ENCODE measurements around the gene APLNR. TPM values are rescaled to one million over a fixed set of nuclear protein-coding genes. Genes with fewer than 3 reads are reported as not detected.

Gene APLNR
- polyA plus RNA-seq, 2 of the 4 experiments (the other 2 are of a cell fraction), result 0.08 to 0.14 TPM

- ATAC-seq (peak in 1 of 2 experiments; percentile 30; a peak in 3 of 6 replicates), FAIRE-seq (no peak), DNase-seq (ENCODE audit: low read depth in 1 of 2, low spot score in 1 of 2) (no peak)
- CTCF ChIA-PET, result interaction anchor here (4.4 to 5.8 kb wide), 2 partner anchors 8 to 401 kb away, joined by 38 to 55 read pairs; no protein-coding TSS in a partner anchor
- Histone ChIP-seq H3K4me2 (no peak overlapping the region), H3K27ac (peak overlapping the region; percentile 13 to 64; a peak in 5 of 6 replicates), H3K4me3 (no peak overlapping the region), H3K9me3 (no peaks in the 10 kb centered on the region), H3K4me1 (peaks cover 15% of the 10 kb centered on the region; the same call in 2 of the 3 replicates)
- POLR2A ChIA-PET, result no interaction called here
- WGBS (ENCODE audit: missing lambda C conversion rate), result 57% methylated on average over 2 of the region's 2 CpGs
- TF ChIP-seq CHD4 (IDR thresholded peaks at IDR 0.05; ENCODE audit: borderline replicate concordance) (no peak), REST (IDR thresholded peaks at IDR 0.05) (no peak), HOXB5 (CRISPR knock-in tag; IDR thresholded peaks at IDR 0.05) (no peak), RCOR1 (IDR thresholded peaks at IDR 0.05; ENCODE audit: low read depth, low read length) (no peak), RFX5 (IDR thresholded peaks at IDR 0.05) (no peak), ATOH8 (CRISPR knock-in tag; IDR thresholded peaks at IDR 0.05; ENCODE audit: low read depth) (no peak), USF2 (IDR thresholded peaks at IDR 0.05) (no peak), MYC (IDR thresholded peaks at IDR 0.05; ENCODE audit: borderline replicate concordance, low read length) (no peak), ZC3H11A (IDR thresholded peaks at IDR 0.05) (no peak), PBX3 (IDR thresholded peaks at IDR 0.05) (no peak), KDM1A (IDR thresholded peaks at IDR 0.05; ENCODE audit: low read depth) (no peak), ESRRA (IDR thresholded peaks at IDR 0.05; ENCODE audit: borderline replicate concordance, low read length) (no peak), BHLHE40 (IDR thresholded peaks at IDR 0.05; ENCODE audit: low read depth, low read length) (no peak), FOSB (CRISPR knock-in tag; IDR thresholded peaks at IDR 0.05) (no peak), HDAC2 (IDR thresholded peaks at IDR 0.05) (no peak), EHF (CRISPR knock-in tag; IDR thresholded peaks at IDR 0.05) (no peak), HOXB13 (CRISPR knock-in tag; IDR thresholded peaks at IDR 0.05; ENCODE audit: low read depth) (no peak), SMC3 (IDR thresholded peaks at IDR 0.05) (no peak)
Observed at GRCh38 chr11:57241353-57241972, 4.4 kb upstream of the APLNR start.

- no peak overlapping the region for H3K4me2 ChIP-seq
- ChIA-PET POLR2A (no interaction called here), CTCF (interaction anchor here (1.0 to 5.8 kb wide), 3 partner anchors 9 to 400 kb away, joined by 4 to 55 read pairs (median 38); no protein-coding TSS in a partner anchor)
- peak in 1 of 2 experiments; percentile 34; a peak in 3 of 6 replicates for ATAC-seq
- WGBS (ENCODE audit: missing lambda C conversion rate), result 81% methylated on average over 5 of the region's 5 CpGs
- DNase-seq (ENCODE audit: low read depth in 1 of 2, low spot score in 1 of 2), result no peak
- no peaks in the 10 kb centered on the region for H3K9me3 ChIP-seq
- FAIRE-seq, result no peak
- H3K27ac ChIP-seq, result peak overlapping the region; percentile 39 to 64; a peak in 5 of 6 replicates
- TF ChIP-seq JUN (IDR thresholded peaks at IDR 0.05) (no peak), FOSL2 (IDR thresholded peaks at IDR 0.05) (no peak), FOSL2 (CRISPR knock-in tag; IDR thresholded peaks at IDR 0.05) (no peak), EHMT2 (IDR thresholded peaks at IDR 0.05; ENCODE audit: low read depth) (no peak), MAX (IDR thresholded peaks at IDR 0.05) (no peak), RFX5 (IDR thresholded peaks at IDR 0.05) (no peak), HOXB5 (CRISPR knock-in tag; IDR thresholded peaks at IDR 0.05) (no peak), HOXB13 (CRISPR knock-in tag; IDR thresholded peaks at IDR 0.05; ENCODE audit: low read depth) (no peak), MAZ (IDR thresholded peaks at IDR 0.05; ENCODE audit: borderline replicate concordance, low read depth, low read length) (no peak), POLR2A (IDR thresholded peaks at IDR 0.05; ENCODE audit: low read length) (no peak), CBX8 (IDR thresholded peaks at IDR 0.05) (no peak), E2F6 (IDR thresholded peaks at IDR 0.05; ENCODE audit: borderline replicate concordance, low read depth) (no peak), TP53 (CRISPR knock-in tag; IDR thresholded peaks at IDR 0.05) (no peak), NFE2L2 (conservative IDR thresholded peaks at IDR 0.05; ENCODE audit: low read length) (no peak)
- H3K4me1 ChIP-seq, result peaks cover 15% of the 10 kb centered on the region; the same call in 2 of the 3 replicates
- H3K4me3 ChIP-seq, result no peak overlapping the region
Observed at GRCh38 chr11:57240757-57241156, 3.7 kb upstream of the APLNR start.

Measured in A549 (cell line).